NCI-H2227 (cell line): ENCODE data around the gene TRAF1.

Experiments
- DNase-seq: peaks from one replicate; lab custom pipeline; 2025; ENCODE audit not compliant: unreplicated experiment; lab: John Stamatoyannopoulos, UW

TRAF1 gene

GRCh38 chr9:120941046-120941770, 14.6 kb upstream of the TRAF1 start:
- no peak for DNase-seq

- no peak for DNase-seq
These were observed 14.0 kb upstream of the TRAF1 start for GRCh38 chr9:120940573-120940972.

GRCh38 chr9:120938851-120939250, 12.3 kb upstream of the TRAF1 start:
- DNase-seq: no peak

GRCh38 chr9:120937596-120937995, 11.0 kb upstream of the TRAF1 start:
- DNase-seq: no peak

GRCh38 chr9:120937127-120937526, 10.5 kb upstream of the TRAF1 start:
- no peak for DNase-seq

GRCh38 chr9:120936764-120937122, 10.1 kb upstream of the TRAF1 start:
- no peak for DNase-seq

GRCh38 chr9:120936011-120936763, 9.6 kb upstream of the TRAF1 start:
- DNase-seq: peak; percentile 80

- DNase-seq: peak; percentile 79
These were observed 8.8 kb upstream of the TRAF1 start for GRCh38 chr9:120935383-120935857.

- DNase-seq: no peak
These were observed 7.7 kb upstream of the TRAF1 start for GRCh38 chr9:120934281-120934680.

GRCh38 chr9:120933310-120934055, 6.9 kb upstream of the TRAF1 start:
- DNase-seq: no peak

- no peak for DNase-seq
These were observed 5.7 kb upstream of the TRAF1 start for GRCh38 chr9:120932086-120932823.

GRCh38 chr9:120931231-120932085, 4.9 kb upstream of the TRAF1 start:
- no peak for DNase-seq

- no peak for DNase-seq
These were observed 2.7 kb upstream of the TRAF1 start for GRCh38 chr9:120929229-120929791.

GRCh38 chr9:120928483-120929228, 2.1 kb upstream of the TRAF1 start:
- peak; percentile 58 for DNase-seq

GRCh38 chr9:120928015-120928482, 1.5 kb upstream of the TRAF1 start:
- DNase-seq: peak; percentile 25

GRCh38 chr9:120927269-120928014, 846 bp upstream of the TRAF1 start:
- DNase-seq: no peak

GRCh38 chr9:120925535-120926396, 830 bp downstream of the TRAF1 start:
- DNase-seq: no peak
